DMS53 treated with DMSO at 0.1 percent for 48 hours (cell line): ENCODE results near the gene ZW10.
"Not testable (repeated sequence)": the region's sequence is repeated elsewhere in the genome, so short reads cannot be mapped to it uniquely, and the experiment has no call there.

Experiments
- DNase-seq: peaks from one replicate; lab custom pipeline; 2025; ENCODE audit not compliant: unreplicated experiment; lab: John Stamatoyannopoulos, UW

The ZW10 gene, protein sequence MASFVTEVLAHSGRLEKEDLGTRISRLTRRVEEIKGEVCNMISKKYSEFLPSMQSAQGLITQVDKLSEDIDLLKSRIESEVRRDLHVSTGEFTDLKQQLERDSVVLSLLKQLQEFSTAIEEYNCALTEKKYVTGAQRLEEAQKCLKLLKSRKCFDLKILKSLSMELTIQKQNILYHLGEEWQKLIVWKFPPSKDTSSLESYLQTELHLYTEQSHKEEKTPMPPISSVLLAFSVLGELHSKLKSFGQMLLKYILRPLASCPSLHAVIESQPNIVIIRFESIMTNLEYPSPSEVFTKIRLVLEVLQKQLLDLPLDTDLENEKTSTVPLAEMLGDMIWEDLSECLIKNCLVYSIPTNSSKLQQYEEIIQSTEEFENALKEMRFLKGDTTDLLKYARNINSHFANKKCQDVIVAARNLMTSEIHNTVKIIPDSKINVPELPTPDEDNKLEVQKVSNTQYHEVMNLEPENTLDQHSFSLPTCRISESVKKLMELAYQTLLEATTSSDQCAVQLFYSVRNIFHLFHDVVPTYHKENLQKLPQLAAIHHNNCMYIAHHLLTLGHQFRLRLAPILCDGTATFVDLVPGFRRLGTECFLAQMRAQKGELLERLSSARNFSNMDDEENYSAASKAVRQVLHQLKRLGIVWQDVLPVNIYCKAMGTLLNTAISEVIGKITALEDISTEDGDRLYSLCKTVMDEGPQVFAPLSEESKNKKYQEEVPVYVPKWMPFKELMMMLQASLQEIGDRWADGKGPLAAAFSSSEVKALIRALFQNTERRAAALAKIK

DNA sequence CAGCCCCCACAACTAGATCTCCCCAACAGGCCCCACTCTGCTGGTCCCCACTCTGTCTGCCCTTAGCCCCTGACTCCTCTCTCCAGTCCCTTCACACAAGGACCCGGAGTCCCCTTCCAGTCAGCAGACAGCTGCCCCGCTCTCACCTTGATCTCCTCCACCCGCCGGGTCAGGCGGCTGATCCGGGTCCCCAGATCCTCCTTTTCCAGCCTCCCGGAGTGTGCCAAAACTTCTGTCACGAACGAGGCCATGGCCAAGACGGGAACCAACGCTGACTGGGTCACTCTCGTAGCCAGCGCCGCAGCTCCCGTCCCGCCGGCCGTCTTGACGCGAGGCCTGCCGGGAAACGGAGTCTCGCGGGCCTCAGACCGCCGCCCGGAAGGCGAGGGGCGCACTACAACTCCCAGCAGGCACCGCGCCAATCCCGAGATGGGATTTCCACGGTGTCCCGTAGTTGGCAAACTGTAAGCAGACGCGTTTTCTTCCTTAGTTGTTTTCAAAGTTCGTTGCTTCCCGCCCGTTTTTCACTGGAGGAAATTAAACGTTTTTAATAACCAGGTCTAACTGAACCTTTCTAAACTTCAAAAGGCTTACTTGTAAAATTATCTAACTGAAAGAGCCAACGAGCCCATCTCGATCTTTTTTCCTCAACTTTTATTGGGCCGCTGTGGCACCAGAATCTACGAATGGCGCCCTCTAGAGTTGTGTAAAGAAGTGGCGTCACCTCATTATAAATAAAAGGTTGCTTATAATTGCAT, at the start of gene ZW10:
Gene ZW10, minus strand, starts transcription at position 277 of the 758 bp plus-strand sequence. Its CDS starts 26 bp downstream, at position 251.
- DNase-seq: peak; percentile 95

DNA sequence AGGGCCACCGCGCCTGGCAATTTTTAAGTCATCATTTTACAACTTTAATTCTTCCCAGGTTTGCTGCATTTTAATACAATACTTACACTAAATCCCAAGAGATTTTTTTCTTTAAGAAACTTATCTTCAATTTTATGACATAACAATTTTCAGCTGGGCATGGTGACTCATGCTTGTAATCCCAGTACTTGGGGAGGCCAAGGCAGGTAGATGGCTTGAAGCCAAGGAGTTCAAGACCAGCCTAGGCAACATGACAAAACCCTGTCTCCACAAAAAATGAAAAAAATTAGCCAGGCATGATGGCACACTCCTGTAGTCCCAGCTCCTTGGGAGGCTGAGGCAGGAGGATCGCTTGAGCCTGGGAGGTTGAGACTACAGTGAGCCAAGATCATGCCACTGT, 44.9 kb upstream of the ZW10 start:
- DNase-seq: no peak

DNA sequence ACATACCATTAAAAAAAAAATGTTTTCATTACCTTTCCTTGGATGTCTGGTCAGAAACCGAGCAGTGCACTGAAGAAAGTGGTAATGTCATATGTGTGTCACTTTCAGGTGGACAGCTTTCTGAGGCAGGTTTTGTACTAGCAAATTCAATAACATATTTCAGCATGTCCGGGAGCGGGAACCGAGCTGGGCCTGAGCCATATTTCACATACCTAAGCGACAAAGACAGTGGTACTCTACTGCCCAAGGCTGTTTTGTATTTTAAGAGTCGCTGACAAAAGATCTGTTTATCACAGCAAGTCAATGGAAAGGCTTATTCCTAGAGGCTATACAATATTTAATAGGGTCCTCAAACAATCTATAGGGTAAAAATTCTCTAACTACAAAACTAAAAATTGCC, 44.1 kb upstream of the ZW10 start:
- DNase-seq: no peak

DNA sequence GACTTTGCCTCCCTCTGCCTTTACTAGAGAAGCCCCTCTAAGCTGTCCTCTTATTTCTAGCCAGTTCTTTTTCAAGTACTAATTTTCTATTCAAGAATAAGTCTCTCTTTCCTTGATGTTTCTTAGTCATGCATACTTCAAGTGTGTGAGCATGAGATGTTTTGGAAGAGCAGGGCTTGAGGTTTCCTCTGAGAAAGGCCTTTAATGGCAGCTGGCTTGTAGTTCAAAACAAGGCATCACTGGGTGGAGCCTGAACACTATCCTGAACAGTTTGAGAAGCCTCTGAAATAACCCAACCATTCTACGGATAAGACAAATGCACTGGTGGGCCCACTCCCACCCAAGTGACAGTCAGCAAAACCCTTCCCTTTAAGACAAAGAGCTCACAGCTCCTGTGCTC, 43.7 kb upstream of the ZW10 start:
- no peak for DNase-seq

DNA sequence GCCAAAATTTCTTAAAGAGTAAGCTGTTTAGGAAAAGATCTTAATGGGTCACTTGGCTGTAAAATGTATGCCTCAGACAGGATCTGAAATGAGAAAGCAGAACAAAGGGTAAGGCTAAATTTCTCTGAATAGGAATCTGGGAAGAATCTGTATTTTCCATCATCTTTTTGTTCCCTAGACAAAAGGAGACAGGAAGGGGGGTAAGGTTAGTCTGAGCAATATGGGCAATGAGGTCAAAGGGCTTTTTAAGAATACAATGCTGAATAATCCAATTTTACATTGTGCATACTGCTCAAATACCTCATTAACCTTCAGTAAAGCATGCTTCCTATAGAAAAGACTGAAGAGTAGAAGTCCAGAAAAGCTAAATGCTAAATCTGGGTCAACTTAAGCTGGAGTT, 40.7 kb upstream of the ZW10 start:
- no peak for DNase-seq

DNA sequence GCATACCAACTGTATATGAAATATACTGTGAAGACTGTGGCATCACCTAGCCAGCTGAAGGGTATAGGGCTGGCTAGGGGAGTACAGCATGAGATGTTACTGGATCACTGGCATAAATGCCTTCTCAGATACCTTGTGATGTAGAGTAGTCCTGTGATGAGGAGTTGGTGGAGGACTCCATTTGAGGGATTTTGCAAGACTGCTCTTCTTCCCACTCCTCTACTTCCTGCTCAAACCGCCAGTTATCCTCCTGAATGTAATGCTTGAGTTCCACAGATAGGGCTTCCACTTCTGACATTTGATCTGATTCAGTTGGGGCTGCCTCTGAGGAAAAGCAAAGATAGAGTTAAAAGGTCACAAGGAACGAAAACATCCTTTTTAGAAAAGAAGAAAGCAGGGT, 35.4 kb upstream of the ZW10 start:
- no peak for DNase-seq

DNA sequence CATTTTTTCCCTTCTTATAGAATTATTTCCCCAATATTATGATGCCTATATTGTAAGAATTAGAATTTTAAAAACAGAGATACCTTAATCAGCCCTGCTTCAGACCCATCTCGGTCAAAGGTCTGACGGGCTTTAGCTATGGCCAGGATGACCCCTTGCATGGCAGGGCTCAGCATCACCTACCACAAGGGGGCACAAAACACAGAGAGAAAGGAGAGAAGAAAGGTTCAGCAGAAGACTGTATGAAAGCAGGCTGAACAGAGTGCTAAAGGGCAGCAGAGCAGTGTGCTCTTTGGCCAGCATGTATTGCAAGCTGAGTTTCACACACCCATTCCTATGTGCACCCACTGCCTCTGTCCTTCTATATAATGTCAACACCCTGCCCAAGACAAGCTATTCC, 32.9 kb upstream of the ZW10 start:
- peak; percentile 19 for DNase-seq

DNA sequence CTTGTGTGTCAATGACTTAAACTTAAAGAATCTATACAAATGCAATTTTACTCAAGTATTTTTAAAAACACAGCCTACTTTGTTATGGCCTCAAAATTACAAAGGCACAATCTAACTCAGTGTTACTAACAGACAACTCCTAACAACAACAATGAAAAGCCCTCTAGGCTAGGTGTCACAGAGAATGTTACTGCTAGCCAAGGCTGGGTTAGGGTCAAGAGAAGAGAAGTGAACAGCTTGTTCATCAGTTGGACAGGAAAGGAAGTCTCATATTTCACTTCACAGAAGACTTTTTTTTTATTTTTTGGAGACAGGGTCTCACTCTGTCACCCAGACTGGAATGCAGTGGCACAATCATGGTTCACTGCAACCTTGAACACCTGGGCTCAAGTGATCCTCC, 32.1 kb upstream of the ZW10 start:
- no peak for DNase-seq

DNA sequence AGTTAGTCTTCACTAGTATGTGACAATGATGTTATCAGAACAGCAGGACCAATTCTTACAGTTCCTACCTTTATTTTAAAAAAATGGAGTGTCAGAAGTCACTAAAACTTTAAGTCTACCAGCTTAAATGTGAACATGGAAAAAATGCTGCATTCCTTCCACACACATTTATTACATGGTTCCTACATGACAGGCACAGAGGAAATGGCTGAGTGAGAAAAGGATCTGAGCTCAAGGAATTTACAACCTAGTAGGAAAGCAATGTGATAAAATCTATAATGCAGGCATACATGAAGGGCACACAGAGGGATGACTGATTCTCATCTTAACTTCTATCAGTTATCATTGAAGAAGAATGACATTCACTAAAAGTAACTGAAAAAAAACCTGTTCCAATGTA, 29.1 kb upstream of the ZW10 start:
- no peak for DNase-seq

DNA sequence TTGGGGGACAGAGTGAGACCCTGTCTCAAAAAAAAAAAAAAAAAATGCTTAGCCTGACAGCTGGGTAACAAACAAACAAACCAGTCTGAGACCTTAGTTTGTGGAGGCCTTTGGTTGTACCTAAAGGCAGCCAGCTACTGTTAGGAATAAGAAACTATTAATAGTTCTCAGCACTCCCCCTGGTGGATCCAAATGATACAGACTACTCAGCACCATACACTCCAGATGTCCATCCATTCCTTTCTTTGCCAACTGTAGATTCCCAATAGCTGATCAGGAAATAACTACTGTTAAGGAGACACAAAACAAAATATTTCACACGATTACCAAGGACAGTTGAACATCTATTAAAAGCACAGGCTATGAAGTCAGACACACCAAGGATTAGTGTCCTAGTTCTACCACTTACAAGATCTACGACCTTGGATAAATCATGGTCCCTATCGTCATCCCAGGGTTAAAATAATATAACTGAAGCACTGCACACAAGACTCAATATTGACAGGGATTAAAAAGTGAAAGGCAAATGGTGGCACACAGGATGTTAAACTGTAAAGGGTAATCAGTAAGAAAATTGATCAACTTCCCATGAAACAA, 23.3 kb upstream of the ZW10 start:
- peak; percentile 21 for DNase-seq

DNA sequence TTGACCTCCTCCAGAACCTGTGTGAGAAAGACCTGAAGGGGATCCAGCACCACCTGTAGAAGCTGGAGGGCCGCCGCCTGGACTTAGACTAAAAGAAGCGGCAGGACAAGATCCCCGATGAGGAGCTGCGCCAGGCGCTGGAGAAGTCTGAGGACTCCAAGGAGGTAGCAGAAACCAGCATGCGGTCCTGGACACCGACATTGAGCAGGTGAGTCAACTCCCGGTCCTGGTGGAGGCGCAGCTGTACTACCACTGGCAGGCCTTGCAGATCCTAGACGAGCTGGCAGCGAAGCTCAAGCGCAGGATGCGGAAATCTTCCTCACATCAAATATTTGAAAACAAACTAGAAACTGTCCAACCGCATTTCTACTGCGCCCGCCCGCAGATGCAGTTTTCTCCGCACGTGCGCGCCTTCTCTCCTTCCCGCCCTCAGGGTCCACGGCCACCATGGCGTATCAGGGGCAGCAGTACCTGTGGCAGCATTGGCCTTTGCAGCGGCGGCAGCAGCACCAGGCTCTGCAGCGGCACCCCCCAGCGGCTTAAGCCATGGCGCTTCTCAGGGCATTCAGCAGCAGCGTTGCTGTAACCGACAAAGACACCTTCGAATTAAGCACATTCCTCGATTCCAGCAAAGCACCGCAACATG, 16.3 kb upstream of the ZW10 start:
- no peak for DNase-seq

DNA sequence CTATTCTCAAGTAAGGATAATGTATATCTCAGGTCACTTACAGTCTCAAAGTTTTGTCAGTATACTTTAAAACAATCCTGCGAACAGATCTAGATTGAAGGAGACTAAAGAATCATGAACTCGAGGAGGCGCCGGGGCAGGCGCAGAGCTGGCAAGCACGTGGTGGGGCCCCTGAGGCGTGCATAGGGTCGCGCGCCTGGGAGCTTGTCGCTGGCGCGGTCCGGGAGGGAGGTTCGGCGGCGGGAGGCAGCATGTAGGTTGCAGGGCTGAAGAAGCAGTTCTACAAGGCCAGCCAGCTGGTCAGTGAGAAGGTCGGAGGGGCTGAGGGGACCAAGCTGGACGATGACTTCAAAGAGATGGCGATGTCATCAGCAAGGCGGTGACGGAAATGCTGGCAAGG, 15.5 kb upstream of the ZW10 start:
- not testable (repeated sequence) for DNase-seq

DNA sequence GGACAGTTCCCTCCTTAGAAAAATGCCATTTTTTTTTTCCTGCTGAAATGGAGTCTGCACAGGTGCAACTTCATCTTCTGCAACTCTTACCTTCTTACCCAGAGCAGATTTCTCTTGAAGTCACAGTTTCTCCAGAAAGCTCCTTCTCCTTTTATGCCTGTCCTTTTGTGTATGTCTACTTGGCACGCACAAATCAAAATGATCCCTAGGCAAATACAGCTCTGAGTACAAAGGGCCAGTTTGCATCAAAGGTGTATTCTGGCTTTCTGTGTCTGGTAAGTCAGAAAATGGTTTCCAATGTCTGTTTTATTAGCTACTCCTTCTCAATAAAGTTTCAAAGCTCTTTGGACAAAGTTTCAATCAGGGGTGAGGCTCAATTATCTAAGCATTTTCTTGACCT, 8.6 kb upstream of the ZW10 start:
- DNase-seq: no peak

DNA sequence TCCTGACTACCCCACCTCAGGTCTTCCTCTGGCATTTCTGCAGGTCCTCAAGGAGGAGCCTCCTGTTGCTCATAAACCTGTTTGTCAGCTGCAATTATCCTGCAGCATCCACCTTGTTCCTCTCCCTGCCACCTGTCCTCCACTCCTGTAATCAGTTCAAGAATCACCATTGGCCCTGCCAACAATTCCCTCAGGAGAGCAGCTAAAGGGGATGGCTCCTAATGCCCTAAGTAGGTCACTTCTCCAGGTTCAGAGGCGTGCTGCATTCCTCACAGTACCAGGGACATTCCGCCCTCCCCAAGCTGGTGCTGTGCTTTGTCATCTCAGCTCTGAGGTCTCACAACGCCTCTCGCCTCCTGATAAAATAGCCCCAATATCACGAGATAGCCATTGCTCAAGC, 8.2 kb upstream of the ZW10 start:
- no peak for DNase-seq

DNA sequence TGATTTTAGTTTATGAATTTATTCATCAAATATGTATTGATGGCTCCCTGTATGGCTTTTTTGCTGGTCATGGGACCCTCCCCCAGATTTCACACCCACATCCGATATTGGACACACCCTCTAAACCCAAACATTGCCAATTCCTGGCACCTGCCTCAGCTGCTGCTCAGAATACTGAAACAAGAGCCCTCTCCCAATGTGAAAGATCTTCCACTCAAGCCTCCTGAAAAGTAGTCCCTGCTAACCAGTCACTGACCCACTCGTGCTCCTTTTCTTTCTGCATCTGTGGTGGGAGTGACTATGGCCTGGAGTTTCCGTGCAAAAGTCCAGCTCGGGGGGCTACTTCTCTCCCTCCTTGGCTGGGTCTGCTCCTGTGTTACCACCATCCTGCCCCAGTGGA, 6.0 kb upstream of the ZW10 start, which contains the start of gene CLDN25:
Gene CLDN25, plus strand, starts transcription at position 301 of the 400 bp plus-strand sequence. Its CDS starts 0 bp downstream, at position 301.
- DNase-seq: no peak

DNA sequence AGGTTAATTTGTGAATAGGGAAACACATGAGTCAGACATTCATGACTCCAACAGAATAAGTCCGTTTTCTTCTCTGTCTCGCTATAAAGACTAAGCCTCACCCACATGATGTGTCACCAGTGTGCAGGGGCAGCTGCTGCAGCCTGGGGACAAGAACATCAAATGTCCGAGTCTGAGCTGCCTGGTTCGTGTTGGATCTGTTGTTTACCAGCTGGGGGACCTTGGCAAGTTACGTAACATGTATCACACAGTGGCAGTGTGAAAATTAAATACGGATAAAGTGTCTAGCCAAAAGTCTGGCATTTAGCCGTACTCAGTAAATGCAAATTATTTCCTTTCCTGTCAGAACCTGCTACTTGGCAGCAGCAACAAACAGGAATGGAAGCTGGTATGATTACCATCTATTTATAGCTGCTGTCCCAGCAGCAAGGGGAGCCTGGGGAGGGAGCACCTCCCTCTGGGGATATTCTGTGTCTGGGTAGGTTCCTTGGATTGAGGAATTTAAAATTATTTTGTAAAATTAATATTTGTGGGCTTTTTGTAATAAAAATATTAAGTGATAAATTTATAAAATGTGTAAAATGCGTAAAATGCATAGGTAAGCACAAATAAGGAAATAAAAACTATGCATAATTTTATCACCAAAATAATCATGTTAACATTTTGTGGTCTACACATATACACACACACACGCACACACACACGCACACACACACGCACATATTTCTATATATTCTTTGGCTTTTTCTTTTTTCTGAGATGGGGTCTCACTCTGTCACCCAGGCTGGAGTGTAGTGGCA, 4.8 kb upstream of the ZW10 start:
- no peak for DNase-seq

DNA sequence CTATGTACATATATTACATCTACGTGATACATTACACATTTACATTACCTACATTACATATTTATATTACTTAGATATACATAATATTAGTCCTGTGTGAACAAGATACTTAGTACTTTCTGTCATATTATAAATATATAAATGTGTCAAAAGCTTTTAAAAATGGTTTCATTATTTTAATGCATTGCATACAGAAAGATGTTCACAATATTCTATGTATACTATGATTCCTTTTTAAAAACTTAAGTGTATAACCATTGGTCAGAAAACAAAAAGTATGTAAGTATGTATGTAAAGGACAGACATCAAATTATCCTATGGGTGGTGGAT, 647 bp upstream of the ZW10 start:
- no peak for DNase-seq

DNA sequence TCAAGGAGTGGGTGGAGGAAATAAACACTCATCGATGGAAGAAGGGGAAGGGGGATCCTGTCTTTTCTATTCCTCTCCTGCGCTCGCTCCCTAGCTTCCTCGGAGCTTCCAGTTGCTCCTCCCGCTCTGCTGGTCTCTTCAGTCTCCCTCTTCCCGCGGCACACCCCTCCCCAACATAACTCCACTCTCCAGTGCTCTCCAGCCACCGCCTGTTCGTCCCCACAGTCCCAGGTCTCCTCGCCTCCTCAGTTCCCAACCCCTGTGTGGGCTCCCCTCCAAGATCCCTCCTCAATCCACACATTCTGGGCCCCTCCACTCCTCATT, 438 bp downstream of the ZW10 start:
- no peak for DNase-seq

DNA sequence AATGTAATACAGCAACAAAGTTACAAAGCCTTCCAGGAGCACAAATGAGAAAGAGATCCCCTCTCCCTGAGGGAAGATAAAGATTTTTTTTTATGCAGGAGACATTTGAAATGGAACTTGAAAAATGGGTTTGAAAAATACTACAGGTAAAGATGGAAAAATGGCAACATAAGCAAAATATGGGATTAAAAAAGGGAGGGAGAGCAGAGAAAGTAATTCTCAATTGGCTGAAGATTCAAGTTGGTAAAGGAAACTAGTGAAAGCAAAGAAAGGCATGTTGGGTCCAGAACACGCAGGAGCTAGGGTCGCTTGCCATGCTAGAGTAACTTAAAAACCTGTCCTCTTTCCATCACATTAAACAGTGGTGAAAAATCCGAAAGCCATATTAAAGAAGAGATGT, 1.5 kb downstream of the ZW10 start:
- no peak for DNase-seq

DNA sequence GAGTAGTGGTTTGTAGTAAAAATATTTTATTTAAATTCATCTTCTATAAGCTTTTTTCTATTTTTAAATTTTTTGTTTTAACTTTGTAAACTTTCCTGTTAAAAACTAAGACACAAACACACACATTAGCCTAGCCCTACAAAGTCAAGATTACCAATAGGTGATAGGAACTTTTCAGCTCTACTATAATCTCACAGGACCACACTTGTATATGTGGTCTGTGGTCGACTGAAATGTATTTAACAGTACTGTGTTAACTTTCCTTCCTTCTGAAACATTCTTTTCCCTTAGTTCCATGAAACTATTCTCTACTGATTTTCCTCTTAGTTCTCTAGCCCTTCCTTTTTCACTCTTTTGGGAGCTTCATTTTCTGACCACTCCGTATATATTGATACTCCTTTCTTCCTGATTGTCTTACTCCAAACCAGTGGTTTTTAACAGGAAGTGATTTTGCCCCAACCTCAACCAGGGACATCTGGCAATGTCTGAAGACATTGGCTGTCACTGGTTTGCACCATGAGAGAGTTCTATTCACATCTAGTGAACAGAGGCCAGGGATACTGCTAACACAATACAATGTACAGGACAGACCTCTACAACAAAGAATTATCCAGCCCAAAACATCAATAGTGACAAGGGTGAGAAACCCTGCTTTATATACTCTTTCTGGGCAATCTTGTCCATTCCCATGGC, 8.8 kb downstream of the ZW10 start:
- no peak for DNase-seq
